Activated naive CD4-positive, alpha-beta T cell treated with anti-CD3 and anti-CD28 coated beads, Interleukin-2, amount 10 ng/mL, durations not matched to agents 7 days and 5 days (primary cell): ENCODE results near the gene ARL15.
A peak's percentile ranks its signal among the peaks of the same experiment; 100 is the strongest.

Experiments used
- CTCF ChIA-PET: fragments of 350-600 bp; sonication (Branson Sonifier 250); formaldehyde crosslinking; loops from one replicate; lab custom pipeline; 2021; ENCODE audit warnings: antibody characterized with exemption; lab: Charles Lee
- DNase-seq: peaks from one replicate; pipeline ENCODE4 v3.0.0-alpha.2; 2020
- H3K27ac Mint-ChIP-seq: one replicate; pipeline ENCODE4 v1.8.0; 2021; ENCODE audit warnings: mild to moderate bottlenecking, moderate library complexity, mixed read lengths
- H3K27me3 Mint-ChIP-seq: one replicate; pipeline ENCODE4 v1.8.0; 2021; ENCODE audit warnings: mild to moderate bottlenecking, mixed read lengths
- H3K36me3 Mint-ChIP-seq: one replicate; pipeline ENCODE4 v1.8.0; 2021; ENCODE audit warnings: mixed read lengths
- H3K4me1 Mint-ChIP-seq: one replicate; pipeline ENCODE4 v1.8.0; 2021; ENCODE audit warnings: mixed read lengths
- H3K4me3 Mint-ChIP-seq: one replicate; pipeline ENCODE4 v1.8.0; 2021; ENCODE audit warnings: mild to moderate bottlenecking, moderate library complexity, mixed read lengths
- H3K9me3 Mint-ChIP-seq: one replicate; pipeline ENCODE4 v1.8.0; 2021; ENCODE audit warnings: mixed read lengths

Gene ARL15

GRCh38 chr5:54021431-54022164 lies 288.8 kb downstream of the ARL15 start:
- Mint-ChIP-seq H3K9me3 (no peaks in the 10 kb centered on the region), H3K27ac (peak overlapping the region; percentile 81), H3K36me3 (peaks cover 1% of the 10 kb centered on the region), H3K4me1 (peaks cover 29% of the 10 kb centered on the region), H3K4me3 (peak overlapping the region; percentile 59), H3K27me3 (no peaks in the 10 kb centered on the region)
- CTCF ChIA-PET = no interaction called here
- peak; percentile 21 for DNase-seq

GRCh38 chr5:54018438-54018837 lies 291.9 kb downstream of the ARL15 start:
- no peak overlapping the region for H3K4me3 Mint-ChIP-seq
- no peak overlapping the region for H3K27ac Mint-ChIP-seq
- H3K9me3 Mint-ChIP-seq = peaks cover 13% of the 10 kb centered on the region
- H3K27me3 Mint-ChIP-seq = no peaks in the 10 kb centered on the region
- peaks cover 14% of the 10 kb centered on the region for H3K36me3 Mint-ChIP-seq
- DNase-seq = no peak
- H3K4me1 Mint-ChIP-seq = peaks cover 31% of the 10 kb centered on the region
- CTCF ChIA-PET = no interaction called here

GRCh38 chr5:54017580-54017979 lies 292.8 kb downstream of the ARL15 start:
- CTCF ChIA-PET = no interaction called here
- Mint-ChIP-seq H3K4me1 (peaks cover 26% of the 10 kb centered on the region), H3K9me3 (peaks cover 16% of the 10 kb centered on the region), H3K27me3 (no peaks in the 10 kb centered on the region), H3K4me3 (no peak overlapping the region), H3K27ac (no peak overlapping the region), H3K36me3 (peaks cover 16% of the 10 kb centered on the region)
- DNase-seq = no peak

- H3K4me3 Mint-ChIP-seq = no peak overlapping the region
- CTCF ChIA-PET = no interaction called here
- H3K9me3 Mint-ChIP-seq = peaks cover 16% of the 10 kb centered on the region
- peaks cover 4% of the 10 kb centered on the region for H3K4me1 Mint-ChIP-seq
- peak overlapping the region; percentile 56 for H3K27ac Mint-ChIP-seq
- H3K27me3 Mint-ChIP-seq = no peaks in the 10 kb centered on the region
- peaks cover 16% of the 10 kb centered on the region for H3K36me3 Mint-ChIP-seq
- peak; percentile 36 for DNase-seq
Measured at GRCh38 chr5:54013556-54014194, 296.7 kb downstream of the ARL15 start.

GRCh38 chr5:54009828-54010227 lies 300.5 kb downstream of the ARL15 start:
- peaks cover 16% of the 10 kb centered on the region for H3K9me3 Mint-ChIP-seq

GRCh38 chr5:54009357-54009756 lies 301.0 kb downstream of the ARL15 start:
- Mint-ChIP-seq H3K27ac (no peak overlapping the region), H3K36me3 (peaks cover 12% of the 10 kb centered on the region), H3K4me3 (no peak overlapping the region), H3K9me3 (peaks cover 13% of the 10 kb centered on the region), H3K27me3 (no peaks in the 10 kb centered on the region), H3K4me1 (peaks cover 4% of the 10 kb centered on the region)
- DNase-seq = no peak
- CTCF ChIA-PET = no interaction called here

More at GRCh38 chr5:54009828-54010227, 300.5 kb downstream of the ARL15 start:
- peaks cover 4% of the 10 kb centered on the region for H3K4me1 Mint-ChIP-seq
- no peak overlapping the region for H3K27ac Mint-ChIP-seq
- no peaks in the 10 kb centered on the region for H3K27me3 Mint-ChIP-seq
- H3K4me3 Mint-ChIP-seq = no peak overlapping the region
- H3K36me3 Mint-ChIP-seq = peaks cover 16% of the 10 kb centered on the region
- no peak for DNase-seq
- CTCF ChIA-PET = no interaction called here

GRCh38 chr5:54007827-54008777 lies 302.3 kb downstream of the ARL15 start:
- H3K4me3 Mint-ChIP-seq = no peak overlapping the region
- H3K36me3 Mint-ChIP-seq = peaks cover 1% of the 10 kb centered on the region
- CTCF ChIA-PET = no interaction called here
- H3K4me1 Mint-ChIP-seq = no peaks in the 10 kb centered on the region
- DNase-seq = no peak
- no peak overlapping the region for H3K27ac Mint-ChIP-seq
- H3K9me3 Mint-ChIP-seq = peaks cover under 1% of the 10 kb centered on the region
- no peaks in the 10 kb centered on the region for H3K27me3 Mint-ChIP-seq

GRCh38 chr5:54004697-54005096 lies 305.7 kb downstream of the ARL15 start:
- CTCF ChIA-PET = no interaction called here
- no peaks in the 10 kb centered on the region for H3K36me3 Mint-ChIP-seq
- H3K9me3 Mint-ChIP-seq = no peaks in the 10 kb centered on the region
- no peak for DNase-seq
- H3K27me3 Mint-ChIP-seq = no peaks in the 10 kb centered on the region
- H3K4me1 Mint-ChIP-seq = no peaks in the 10 kb centered on the region
- H3K4me3 Mint-ChIP-seq = no peak overlapping the region
- no peak overlapping the region for H3K27ac Mint-ChIP-seq

- no peak for DNase-seq
- Mint-ChIP-seq H3K4me1 (no peaks in the 10 kb centered on the region), H3K27me3 (no peaks in the 10 kb centered on the region), H3K4me3 (no peak overlapping the region), H3K9me3 (no peaks in the 10 kb centered on the region), H3K36me3 (no peaks in the 10 kb centered on the region), H3K27ac (no peak overlapping the region)
- CTCF ChIA-PET = no interaction called here
Measured at GRCh38 chr5:54002779-54003178, 307.6 kb downstream of the ARL15 start.

GRCh38 chr5:54001976-54002775 lies 308.2 kb downstream of the ARL15 start:
- Mint-ChIP-seq H3K4me3 (no peak overlapping the region), H3K9me3 (no peaks in the 10 kb centered on the region), H3K4me1 (no peaks in the 10 kb centered on the region), H3K27ac (no peak overlapping the region), H3K36me3 (no peaks in the 10 kb centered on the region), H3K27me3 (no peaks in the 10 kb centered on the region)
- no peak for DNase-seq
- CTCF ChIA-PET = no interaction called here

- no peaks in the 10 kb centered on the region for H3K9me3 Mint-ChIP-seq
- no peaks in the 10 kb centered on the region for H3K4me1 Mint-ChIP-seq
- no peak for DNase-seq
- H3K36me3 Mint-ChIP-seq = no peaks in the 10 kb centered on the region
- H3K27ac Mint-ChIP-seq = no peak overlapping the region
- no peaks in the 10 kb centered on the region for H3K27me3 Mint-ChIP-seq
- H3K4me3 Mint-ChIP-seq = no peak overlapping the region
- CTCF ChIA-PET = no interaction called here
Measured at GRCh38 chr5:54000011-54000410, 310.4 kb downstream of the ARL15 start.

GRCh38 chr5:53997736-53998627 lies 312.4 kb downstream of the ARL15 start:
- H3K4me3 Mint-ChIP-seq = no peak overlapping the region
- no peaks in the 10 kb centered on the region for H3K27me3 Mint-ChIP-seq
- no peaks in the 10 kb centered on the region for H3K4me1 Mint-ChIP-seq
- DNase-seq = no peak
- H3K27ac Mint-ChIP-seq = no peak overlapping the region
- H3K9me3 Mint-ChIP-seq = no peaks in the 10 kb centered on the region
- CTCF ChIA-PET = no interaction called here
- H3K36me3 Mint-ChIP-seq = no peaks in the 10 kb centered on the region

- CTCF ChIA-PET = no interaction called here
- Mint-ChIP-seq H3K4me1 (no peaks in the 10 kb centered on the region), H3K36me3 (no peaks in the 10 kb centered on the region), H3K4me3 (no peak overlapping the region), H3K27me3 (no peaks in the 10 kb centered on the region), H3K27ac (no peak overlapping the region), H3K9me3 (no peaks in the 10 kb centered on the region)
- DNase-seq = no peak
Measured at GRCh38 chr5:53996008-53996407, 314.4 kb downstream of the ARL15 start.
